HCT116 (cell line): Measurements from ENCODE around the gene ZBTB7C. TPM values are rescaled to one million over a fixed set of nuclear protein-coding genes. Genes with fewer than 3 reads are reported as not detected.

Source experiments
- ATAC-seq: fragments of 200-7000 bp; cut with Tn5 transposase; 2 replicates; pipeline ENCODE4 v1.9.1; 2020; ENCODE audit warnings: mild to moderate bottlenecking, moderate library complexity
- BruUV-seq: library from RNA; stranded (reverse); fragments of 400-500 nt; replicated peaks from 2 replicates; lab custom pipeline; 2021; lab: Mats Ljungman, UMichigan
- CTCF ChIA-PET: fragments of 300-600 bp; sonication (Branson Sonifier 250); formaldehyde crosslinking; loops from one replicate; lab custom pipeline; 2021; ENCODE audit warnings: antibody characterized with exemption; lab: Charles Lee
- POLR2A ChIA-PET: fragments of 300-600, 350-600 bp; sonication (Branson Sonifier 250); formaldehyde crosslinking; loops from one replicate; lab custom pipeline; 2021; ENCODE audit warnings: antibody characterized with exemption; lab: Charles Lee
- RAD21 ChIA-PET, 2 experiments: fragments of 300-600 bp; sonication (Branson Sonifier 250); formaldehyde crosslinking; loops; one replicate each; lab custom pipeline; 2023; ENCODE audit warnings: low total read pairs in 2 of 2; ENCODE audit not compliant: uncharacterized antibody in 2 of 2, unreplicated experiment in 2 of 2, low non-redundant PET in 1 of 2; lab: Charles Lee
- DNase-seq: peaks from one replicate; pipeline ENCODE4 v3.0.0-alpha.2; 2010; ENCODE audit warnings: low read depth, low spot score
- H2AFZ ChIP-seq: fragments of 200-600 bp; shearing (Covaris generic), sonication (generic); 2 replicates; pipeline ENCODE4 v1.6.1; 2017; ENCODE audit warnings: low read depth, mixed run types, mixed read lengths, antibody characterized with exemption, low read length; ENCODE audit not compliant: poor library complexity, severe bottlenecking
- H3K27ac ChIP-seq: 2 replicates; pipeline ENCODE4 v1.5.1; 2012; ENCODE audit warnings: low read depth, low read length
- H3K27me3 ChIP-seq: fragments of 200-600 bp; sonication (generic); 2 replicates; pipeline ENCODE4 v1.6.1; 2016; ENCODE audit warnings: mixed run types, low read length, mixed read lengths; ENCODE audit not compliant: insufficient read depth
- H3K36me3 ChIP-seq, 2 experiments: fragments of 200-500 bp in 1 of 2; fragments of 200-600 bp in 1 of 2; sonication (Bioruptor generic) in 1 of 2; sonication (generic) in 1 of 2; 2 replicates each; pipeline versions ENCODE4 v1.5.1 to v1.6.1; 2014 to 2016; ENCODE audit warnings: low read length in 2 of 2, inconsistent platforms in 1 of 2, mixed read lengths in 1 of 2, mixed run types in 1 of 2; ENCODE audit not compliant: insufficient read depth in 2 of 2, control insufficient read depth in 1 of 2
- H3K4me1 ChIP-seq, 2 experiments: fragments of 200-600 bp in 1 of 2; sonication (generic) in 1 of 2; 2 replicates each; pipeline versions ENCODE4 v1.5.1 to v1.6.1; 2012 to 2017; ENCODE audit warnings: low read length in 2 of 2, inconsistent platforms in 1 of 2, mild to moderate bottlenecking in 1 of 2, mixed read lengths in 1 of 2, mixed run types in 1 of 2, moderate library complexity in 1 of 2; ENCODE audit not compliant: insufficient read depth in 2 of 2, control insufficient read depth in 1 of 2
- H3K4me2 ChIP-seq: fragments of 200-600 bp; sonication (generic); 2 replicates; pipeline ENCODE4 v1.6.1; 2017; ENCODE audit warnings: mixed run types, low read length, mixed read lengths
- H3K4me3 ChIP-seq, 2 experiments: fragments of 200-600 bp in 1 of 2; sonication (generic) in 1 of 2; replicated peaks in 1 of 2; 2 replicates each; pipeline ENCODE4 v1.5.1; 2011 to 2016; ENCODE audit warnings: low read length in 2 of 2, control low read depth in 1 of 2, low read depth in 1 of 2, mild to moderate bottlenecking in 1 of 2, mixed read lengths in 1 of 2, mixed run types in 1 of 2
- H3K79me2 ChIP-seq: fragments of 200-600 bp; sonication (generic); 2 replicates; pipeline ENCODE4 v1.6.1; 2017; ENCODE audit warnings: mild to moderate bottlenecking, mixed run types, low read length, moderate library complexity, mixed read lengths; ENCODE audit not compliant: insufficient read depth
- H3K9ac ChIP-seq: fragments of 200-600 bp; sonication (generic); 2 replicates; pipeline ENCODE4 v1.6.1; 2016; ENCODE audit warnings: low read length, mixed read lengths
- H3K9me2 ChIP-seq: fragments of 200-600 bp; sonication (generic), shearing (Covaris generic); 2 replicates; pipeline ENCODE4 v1.6.1; 2017; ENCODE audit warnings: mixed run types, mild to moderate bottlenecking, moderate library complexity; ENCODE audit not compliant: insufficient read depth
- H3K9me3 ChIP-seq, 2 experiments: fragments of 200-500 bp in 1 of 2; fragments of 200-600 bp in 1 of 2; sonication (Bioruptor generic) in 1 of 2; sonication (generic) in 1 of 2; 2 replicates each; pipeline ENCODE4 v1.6.1; 2014 to 2017; ENCODE audit warnings: low read length in 2 of 2, mixed read lengths in 2 of 2, inconsistent platforms in 1 of 2, low read depth in 1 of 2, mild to moderate bottlenecking in 1 of 2, mixed run types in 1 of 2, moderate library complexity in 1 of 2; ENCODE audit not compliant: control insufficient read depth in 1 of 2, insufficient read depth in 1 of 2
- H4K20me1 ChIP-seq: fragments of 200-600 bp; sonication (generic), shearing (Covaris generic); 2 replicates; pipeline ENCODE4 v1.6.1; 2017; ENCODE audit warnings: mixed run types, mild to moderate bottlenecking, moderate library complexity; ENCODE audit not compliant: insufficient read depth
- CBX3 ChIP-seq: IDR thresholded peaks from 2 replicates; pipeline ENCODE4 v1.6.1; 2012; ENCODE audit warnings: low read depth
- CEBPB ChIP-seq: IDR thresholded peaks from 2 replicates; pipeline ENCODE4 v1.6.1; 2012; ENCODE audit warnings: low read depth
- CTCF ChIP-seq, 3 experiments: fragments of 200-600 bp in 1 of 3; sonication (generic) in 1 of 3; IDR thresholded peaks in 2 of 3; conservative IDR thresholded peaks in 1 of 3; 2 replicates each; pipeline ENCODE4 v1.5.1; 2012 to 2017; ENCODE audit warnings: low read depth in 2 of 3, low read length in 2 of 3, antibody characterized with exemption in 1 of 3, borderline replicate concordance in 1 of 3, control low read depth in 1 of 3, mild to moderate bottlenecking in 1 of 3, mixed read lengths in 1 of 3, mixed run types in 1 of 3, moderate library complexity in 1 of 3; ENCODE audit not compliant: insufficient read depth in 1 of 3
- ELF1 ChIP-seq: IDR thresholded peaks from 2 replicates; pipeline ENCODE4 v1.6.1; 2012; ENCODE audit warnings: low read depth, borderline replicate concordance
- EZH2 ChIP-seq: fragments of 200-600 bp; sonication (generic); IDR thresholded peaks from 2 replicates; pipeline ENCODE4 v1.6.1; 2017; ENCODE audit warnings: antibody characterized with exemption, mixed run types
- EZH2phosphoT487 ChIP-seq: fragments of 200-600 bp; IDR thresholded peaks from 2 replicates; pipeline ENCODE4 v1.6.1; 2018; ENCODE audit warnings: antibody characterized with exemption, borderline replicate concordance
- FOSL1 ChIP-seq: IDR thresholded peaks from 2 replicates; pipeline ENCODE4 v1.6.1; 2012; ENCODE audit warnings: low read depth
- MAX ChIP-seq: IDR thresholded peaks from 2 replicates; pipeline ENCODE4 v1.6.1; 2012
- POLR2A ChIP-seq: IDR thresholded peaks from 2 replicates; pipeline ENCODE4 v1.7.0; 2011; ENCODE audit warnings: borderline replicate concordance; ENCODE audit not compliant: insufficient read depth, insufficient read length; ENCODE audit errors: extremely low read depth
- POLR2AphosphoS5 ChIP-seq: IDR thresholded peaks from 2 replicates; pipeline ENCODE4 v1.6.1; 2011; ENCODE audit warnings: mild to moderate bottlenecking, low read depth, low read length, moderate library complexity
- RAD21 ChIP-seq: IDR thresholded peaks from 2 replicates; pipeline ENCODE4 v1.6.1; 2012; ENCODE audit warnings: low read depth, mild to moderate bottlenecking
- SIN3A ChIP-seq: IDR thresholded peaks from 2 replicates; pipeline ENCODE4 v1.6.1; 2012; ENCODE audit warnings: low read depth
- SP1 ChIP-seq: IDR thresholded peaks from 2 replicates; pipeline ENCODE4 v1.6.1; 2012; ENCODE audit warnings: low read depth
- SRF ChIP-seq: IDR thresholded peaks from 2 replicates; pipeline ENCODE4 v1.6.1; 2012; ENCODE audit warnings: low read depth
- TCF7L2 ChIP-seq: IDR thresholded peaks from 2 replicates; pipeline ENCODE4 v1.7.0; 2011; ENCODE audit warnings: borderline replicate concordance, inconsistent platforms; ENCODE audit not compliant: insufficient read depth, insufficient read length; ENCODE audit errors: extremely low read depth
- YY1 ChIP-seq: IDR thresholded peaks from 2 replicates; pipeline ENCODE4 v1.6.1; 2011; ENCODE audit warnings: low read length, low read depth, moderate library complexity, mild to moderate bottlenecking; ENCODE audit not compliant: insufficient replicate concordance; ENCODE audit errors: extremely low read depth
- ZBTB33 ChIP-seq: IDR thresholded peaks from 2 replicates; pipeline ENCODE4 v1.6.1; 2011; ENCODE audit warnings: mild to moderate bottlenecking, low read length, moderate library complexity; ENCODE audit not compliant: insufficient replicate concordance; ENCODE audit errors: extremely low read depth
- ZFX ChIP-seq: fragments of 450-650 bp; IDR thresholded peaks from 2 replicates; pipeline ENCODE4 v1.6.1; 2017
- ZNF274 ChIP-seq: fragments of 200-500 bp; sonication (Bioruptor generic); IDR thresholded peaks from 2 replicates; pipeline ENCODE4 v1.6.1; 2014; ENCODE audit warnings: mild to moderate bottlenecking, low read depth, low read length, inconsistent platforms
- intact Hi-C: fragments of 100-400 bp; cut with micrococcal nuclease; formaldehyde crosslinking; loops from 2 replicates; pipeline ENCODE4 v1.10.0; 2022
- total RNA-seq: library from RNA; stranded (reverse); gene quantifications from one replicate; pipeline ENCODE4 v1.2.1, GENCODE V29; 2021; ENCODE audit not compliant: unreplicated experiment

ZBTB7C gene
- total RNA-seq, 1 experiment from 2014 or later = 0.37 TPM

GRCh38 chr18:48110797-48111196 is 298.4 kb downstream of the ZBTB7C start:
- Histone ChIP-seq H3K4me1 (peaks cover 7 to 10% of the 10 kb centered on the region in 2 experiments; a peak in 3 of 4 replicates), H2AFZ (no peak overlapping the region), H3K9me2 (no peaks in the 10 kb centered on the region), H3K79me2 (no peaks in the 10 kb centered on the region), H3K9ac (no peak overlapping the region), H3K4me3 (no peak overlapping the region), H3K27ac (no peak overlapping the region), H4K20me1 (no peaks in the 10 kb centered on the region), H3K36me3 (no peaks in the 10 kb centered on the region), H3K9me3 (no peaks in the 10 kb centered on the region), H3K4me2 (no peak overlapping the region), H3K27me3 (0 out of 2 replicates have a peak, but pooled peaks cover 3% of the 10 kb centered on the region)
- intact Hi-C loops = no loop called here
- ChIA-PET RAD21 (no interaction called here), CTCF (no interaction called here), POLR2A (no interaction called here)
- ATAC-seq (no peak), DNase-seq (no peak)
- TF ChIP-seq CEBPB (no peak), EZH2 (no peak), SRF (no peak), SP1 (no peak), CTCF (IDR thresholded peaks at IDR 0.05 in 2 of 3, conservative IDR thresholded peaks at IDR 0.05 in 1 of 3; ENCODE audit: borderline replicate concordance in 1 of 3, insufficient read depth in 1 of 3, low read depth in 2 of 3, low read length in 2 of 3) (no peak), ZBTB33 (no peak), EZH2phosphoT487 (no peak), RAD21 (no peak), MAX (no peak), CBX3 (no peak), SIN3A (no peak), ELF1 (no peak), ZFX (no peak), TCF7L2 (no peak), ZNF274 (no peak), POLR2A (no peak), YY1 (no peak), POLR2AphosphoS5 (no peak), FOSL1 (no peak)
- no TSS peak for BruUV-seq
